H54 (cell line): ENCODE data around the gene MARCKS.

Experiments
- DNase-seq: peaks from one replicate; pipeline ENCODE4 v3.0.0; 2011; ENCODE audit warnings: low spot score, mixed read lengths; ENCODE audit not compliant: insufficient read length
- FAIRE-seq: peaks from 3 replicates; lab custom pipeline; 2011; peaks lifted over from hg19 to GRCh38; lab: Jason Lieb, UNC
- POLR2A ChIP-seq: IDR thresholded peaks from 2 replicates; pipeline ENCODE4 v1.6.1; 2011; ENCODE audit warnings: low read depth, mild to moderate bottlenecking, low read length

The MARCKS gene

DNA sequence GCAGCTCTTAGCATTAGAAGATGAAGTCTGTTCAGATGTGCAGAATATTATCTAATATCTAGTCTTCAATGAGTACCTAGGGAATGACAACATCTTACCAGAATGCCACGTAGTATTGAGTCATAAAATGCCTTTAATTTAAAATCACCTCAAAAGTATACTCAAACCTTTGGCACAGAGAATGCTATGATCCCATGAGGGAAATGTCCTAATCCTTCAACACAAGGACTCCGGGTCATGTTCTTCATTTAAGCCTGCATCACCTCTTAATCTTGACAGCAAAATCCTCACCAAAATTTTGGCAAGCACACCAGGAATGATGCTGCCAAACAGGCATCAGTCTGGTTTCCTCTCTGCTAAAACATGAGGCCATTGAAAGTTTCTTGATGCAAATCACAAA is 23.6 kb upstream of the MARCKS start:
- DNase-seq (no peak), FAIRE-seq (no peak)
- no peak for TF ChIP-seq POLR2A

DNA sequence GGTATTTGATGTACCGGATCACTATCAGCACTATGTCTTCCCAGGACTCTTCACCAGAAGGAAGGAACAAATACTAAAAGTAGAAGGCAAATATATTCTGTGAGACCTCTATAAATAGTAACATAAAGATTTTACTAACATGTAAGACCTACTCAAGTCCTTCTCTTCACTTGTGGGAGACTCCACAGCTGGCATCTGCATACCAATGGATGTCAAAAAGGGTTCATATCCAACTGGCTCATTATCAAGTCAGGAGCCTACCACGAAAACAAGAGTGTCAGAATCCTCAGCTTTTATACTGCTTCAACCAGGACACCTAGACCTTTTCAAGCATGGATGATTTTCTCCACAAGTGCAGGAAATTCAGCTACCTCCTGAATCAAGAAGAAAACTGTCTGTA is 20.0 kb upstream of the MARCKS start:
- no peak for FAIRE-seq
- TF ChIP-seq POLR2A: no peak
- DNase-seq: no peak

DNA sequence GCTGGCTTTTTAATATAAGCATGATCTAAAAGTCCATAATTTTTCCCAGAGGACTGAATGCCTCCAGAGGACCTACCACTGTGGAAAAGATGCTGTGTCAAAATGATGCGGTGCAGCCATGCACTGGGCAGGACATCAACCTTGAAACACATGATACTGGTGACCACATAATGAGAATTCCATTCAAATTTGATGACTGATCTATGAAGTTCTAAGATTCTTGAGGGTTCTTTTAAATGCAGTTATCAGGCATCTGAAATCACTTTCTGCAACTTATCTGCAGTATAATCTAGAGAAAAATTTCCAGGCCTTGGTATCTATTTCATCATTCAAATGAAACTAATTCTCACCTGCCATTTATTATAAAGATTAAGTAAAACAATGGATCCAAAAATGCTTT is 15.0 kb upstream of the MARCKS start:
- no peak for FAIRE-seq
- TF ChIP-seq POLR2A: no peak
- no peak for DNase-seq

DNA sequence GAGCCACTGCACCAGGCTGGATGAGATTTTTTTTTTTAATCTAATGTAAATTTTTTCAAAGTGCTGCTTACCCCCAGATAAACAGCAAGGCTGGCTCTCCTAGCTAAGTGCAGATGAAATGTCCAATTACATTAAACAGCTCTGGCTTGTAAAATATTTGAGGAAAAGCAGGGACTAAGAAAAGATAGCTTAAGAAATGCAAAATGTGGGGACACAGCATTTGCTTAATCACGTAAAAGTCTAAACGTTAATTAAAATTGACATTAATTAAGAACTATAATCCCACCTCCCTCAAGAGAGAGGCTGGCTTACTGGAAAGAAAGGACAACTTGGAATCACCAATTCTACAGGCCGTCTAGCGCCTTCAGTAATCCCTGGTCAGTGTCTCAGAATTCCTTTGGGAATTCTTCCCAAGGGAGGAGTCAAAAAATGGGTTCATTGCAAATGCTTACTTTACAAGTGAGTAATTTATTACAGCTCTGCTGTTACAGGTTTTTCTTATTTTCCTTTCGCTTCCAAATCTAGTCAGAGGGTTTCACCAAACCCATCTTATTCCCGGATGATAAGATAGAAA is 13.6 kb upstream of the MARCKS start:
- no peak for TF ChIP-seq POLR2A
- no peak for FAIRE-seq
- no peak for DNase-seq

DNA sequence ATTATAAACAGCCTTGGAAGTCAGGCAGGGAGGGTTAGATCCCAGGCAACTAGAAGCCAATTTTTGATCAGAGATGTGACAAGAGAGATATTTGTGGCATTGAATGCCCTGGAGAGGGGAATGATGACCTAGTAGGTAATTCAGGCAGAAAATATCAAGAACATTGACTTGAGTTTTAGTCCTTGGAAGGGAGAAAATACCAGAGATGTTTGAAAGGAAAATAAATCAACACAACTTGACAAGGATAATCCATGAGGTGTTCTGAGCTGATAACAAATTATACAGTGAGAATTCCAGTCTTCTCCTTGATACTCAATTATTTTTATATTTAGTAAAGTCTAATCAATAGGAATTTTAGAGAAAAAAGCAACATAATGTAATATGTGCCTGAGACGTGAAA is 10.6 kb upstream of the MARCKS start:
- FAIRE-seq (no peak), DNase-seq (no peak)
- no peak for TF ChIP-seq POLR2A

DNA sequence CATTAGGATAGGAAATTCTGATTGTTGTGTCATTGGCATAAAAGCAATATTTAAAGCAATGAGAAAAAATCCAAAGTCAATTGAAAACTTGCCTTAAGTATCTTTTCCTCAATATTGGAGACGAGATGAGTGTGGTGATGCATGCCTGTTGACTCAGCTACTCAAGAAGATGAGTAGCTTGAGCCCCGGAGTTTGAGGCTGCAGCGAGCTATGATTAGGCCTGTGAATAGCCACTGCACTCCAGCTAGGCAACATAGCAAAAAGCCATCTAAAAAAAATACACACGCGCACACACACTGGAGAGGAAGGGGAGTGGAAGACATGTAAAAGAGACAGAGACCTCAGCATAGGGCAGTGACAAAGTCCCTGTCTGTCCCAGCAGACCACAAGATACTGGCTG is 9.7 kb upstream of the MARCKS start:
- no peak for TF ChIP-seq POLR2A
- FAIRE-seq (no peak), DNase-seq (no peak)

DNA sequence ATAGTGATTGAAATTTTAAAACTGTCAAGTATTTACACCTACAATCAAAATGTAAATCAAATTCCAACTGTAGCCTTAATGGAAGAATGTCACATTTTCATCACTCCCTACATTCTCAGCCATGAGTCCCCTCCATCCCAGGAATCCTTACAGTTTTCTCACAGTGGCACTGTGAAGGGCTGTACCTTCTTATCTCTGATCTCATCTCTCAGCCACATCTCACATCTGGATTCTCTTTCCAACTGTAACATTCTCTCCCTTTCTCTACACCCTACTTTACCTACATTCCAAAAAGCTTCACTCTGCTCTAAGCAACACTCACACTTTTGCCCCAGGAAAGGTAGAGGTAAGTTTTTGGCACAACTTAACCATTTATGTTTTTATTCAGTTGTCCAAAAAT is 8.9 kb upstream of the MARCKS start:
- no peak for TF ChIP-seq POLR2A
- DNase-seq (no peak), FAIRE-seq (no peak)

DNA sequence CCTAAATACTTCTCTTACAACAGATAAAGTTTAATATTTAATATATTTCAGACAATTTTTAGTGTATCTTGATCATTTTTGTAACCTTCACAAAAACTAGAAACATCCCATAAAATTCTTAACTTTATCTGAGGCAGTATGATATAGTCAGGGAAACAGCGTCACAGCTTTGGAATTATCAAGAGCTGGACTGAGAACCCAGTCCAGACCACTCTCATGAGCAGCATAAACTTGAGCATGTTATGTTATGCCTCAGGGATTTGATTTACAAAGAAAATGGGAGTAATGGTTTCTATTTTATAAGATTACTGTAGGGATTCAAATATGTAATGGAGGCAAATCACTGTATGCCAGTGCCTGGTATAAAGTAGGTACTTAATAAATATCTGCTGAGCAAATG is 8.3 kb upstream of the MARCKS start:
- TF ChIP-seq POLR2A: no peak
- no peak for FAIRE-seq
- DNase-seq: no peak

DNA sequence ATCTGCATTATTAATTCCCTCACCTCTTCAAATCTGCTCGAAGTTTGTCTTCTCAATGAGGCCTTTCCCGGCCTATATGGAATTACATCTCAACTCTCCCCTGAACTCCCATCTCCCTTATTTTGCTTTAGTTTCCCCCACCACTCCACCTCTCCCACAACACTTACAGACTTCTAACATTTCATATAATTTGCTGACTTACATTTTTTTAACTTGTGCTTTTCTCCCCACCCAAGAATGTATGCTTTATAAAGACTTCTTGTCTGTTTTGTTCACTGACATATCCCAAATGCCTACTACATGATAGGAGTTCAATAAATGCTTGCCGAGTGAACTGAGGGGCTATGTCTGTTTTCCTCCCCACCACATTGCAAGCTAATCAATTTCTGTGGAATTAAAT is 3.9 kb upstream of the MARCKS start:
- no peak for TF ChIP-seq POLR2A
- DNase-seq (no peak), FAIRE-seq (no peak)

DNA sequence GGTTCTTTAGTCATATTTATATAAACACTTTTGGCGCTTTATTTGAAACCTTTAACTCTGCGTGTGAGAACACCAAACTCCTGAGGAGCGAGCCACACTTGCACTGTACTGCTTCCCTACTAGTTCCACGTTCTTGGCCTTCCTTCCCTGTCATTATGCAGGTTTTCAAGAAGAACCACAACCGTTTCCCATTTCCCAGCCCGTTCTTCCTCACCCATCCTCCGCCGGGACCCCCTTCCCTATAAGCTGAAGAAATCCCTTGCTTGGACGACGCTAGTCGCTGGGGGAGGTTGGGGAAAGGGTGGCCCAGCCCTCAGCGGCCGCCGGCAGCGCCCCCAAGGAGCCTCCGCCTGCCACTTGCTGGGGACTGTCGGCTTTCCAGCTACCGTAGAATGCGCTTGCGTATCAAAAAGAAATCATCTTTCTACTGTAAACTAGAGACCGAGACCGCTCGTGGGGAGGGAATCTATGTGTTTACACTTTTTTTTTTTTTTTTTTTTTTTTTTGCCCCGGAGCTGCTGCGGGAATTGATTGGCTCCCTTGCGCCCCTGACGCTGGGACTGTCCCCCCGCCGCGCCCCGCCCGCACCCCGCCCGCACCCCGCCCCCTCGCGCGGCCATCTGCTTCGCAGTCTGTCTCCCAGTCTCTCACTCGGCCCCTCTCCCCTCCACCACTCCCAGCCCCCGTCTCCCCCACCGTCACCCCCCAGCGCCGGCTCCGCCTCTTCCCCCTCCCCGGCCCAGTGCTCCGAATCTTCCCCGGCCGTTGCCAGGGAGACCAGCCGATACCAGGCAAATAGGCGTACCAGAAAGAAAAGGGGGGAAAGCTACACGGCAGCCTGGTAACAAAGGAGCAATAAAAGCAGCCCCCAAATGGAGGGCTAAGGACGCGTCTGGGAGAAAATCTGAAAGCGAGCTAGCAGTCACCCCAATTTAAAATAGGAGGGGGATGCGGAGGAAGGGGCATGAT is 2.3 kb upstream of the MARCKS start:
- no peak for DNase-seq
- FAIRE-seq: no peak
- no peak for TF ChIP-seq POLR2A

DNA sequence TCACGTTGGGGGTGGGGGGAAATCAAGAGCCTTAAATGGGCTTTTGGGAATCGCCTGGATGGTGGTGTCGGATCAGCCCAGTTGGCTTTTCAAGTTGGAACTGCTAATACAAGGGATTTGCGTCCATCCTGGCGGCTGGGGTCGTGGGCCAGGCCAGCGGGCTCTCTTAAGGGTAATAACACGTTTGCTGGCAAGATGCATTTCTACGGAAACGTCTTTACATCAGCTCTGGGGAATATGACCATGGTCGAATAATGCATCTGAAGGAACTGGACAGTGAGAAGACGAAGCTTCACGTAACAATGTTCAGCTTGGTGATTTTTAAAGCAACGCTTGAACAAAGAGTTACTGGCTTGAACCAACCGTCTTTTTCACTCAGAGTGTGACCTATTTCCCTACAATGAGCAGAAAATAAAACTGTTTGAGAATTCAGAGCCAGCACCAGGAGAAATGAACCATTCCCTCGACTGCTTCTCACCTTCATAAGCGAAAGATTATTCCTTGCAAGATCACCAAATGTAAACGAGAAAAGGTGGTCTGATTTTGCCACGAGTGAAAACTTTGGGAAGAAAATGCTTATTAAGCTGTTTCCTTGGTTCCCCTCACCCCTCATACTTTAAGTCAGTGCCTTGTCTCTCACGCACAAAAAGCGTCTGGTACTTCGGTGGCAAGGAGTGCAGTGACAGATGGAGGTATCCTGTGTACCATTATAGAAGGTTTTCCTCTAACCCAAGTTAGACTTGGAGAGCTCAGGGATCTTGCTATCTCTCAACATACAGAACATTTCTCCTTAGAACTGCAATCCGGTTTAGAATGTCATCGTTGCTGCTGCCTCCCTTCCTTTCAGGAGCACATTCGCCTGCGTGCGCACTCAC is 1.4 kb upstream of the MARCKS start:
- DNase-seq: no peak
- TF ChIP-seq POLR2A: no peak
- no peak for FAIRE-seq

DNA sequence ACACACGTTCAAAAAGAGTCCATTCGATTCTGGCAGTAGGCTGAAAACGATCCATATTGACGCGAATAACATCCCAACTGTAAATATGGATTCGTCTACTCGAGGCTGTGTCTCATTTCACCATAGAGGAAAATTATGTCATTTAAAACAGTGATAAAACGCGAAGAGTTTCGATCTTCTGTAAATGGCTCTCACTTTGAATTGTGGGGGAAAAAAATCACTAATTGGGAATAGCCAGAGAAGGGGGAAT is 845 bp upstream of the MARCKS start:
- DNase-seq (no peak), FAIRE-seq (no peak)
- no peak for TF ChIP-seq POLR2A

DNA sequence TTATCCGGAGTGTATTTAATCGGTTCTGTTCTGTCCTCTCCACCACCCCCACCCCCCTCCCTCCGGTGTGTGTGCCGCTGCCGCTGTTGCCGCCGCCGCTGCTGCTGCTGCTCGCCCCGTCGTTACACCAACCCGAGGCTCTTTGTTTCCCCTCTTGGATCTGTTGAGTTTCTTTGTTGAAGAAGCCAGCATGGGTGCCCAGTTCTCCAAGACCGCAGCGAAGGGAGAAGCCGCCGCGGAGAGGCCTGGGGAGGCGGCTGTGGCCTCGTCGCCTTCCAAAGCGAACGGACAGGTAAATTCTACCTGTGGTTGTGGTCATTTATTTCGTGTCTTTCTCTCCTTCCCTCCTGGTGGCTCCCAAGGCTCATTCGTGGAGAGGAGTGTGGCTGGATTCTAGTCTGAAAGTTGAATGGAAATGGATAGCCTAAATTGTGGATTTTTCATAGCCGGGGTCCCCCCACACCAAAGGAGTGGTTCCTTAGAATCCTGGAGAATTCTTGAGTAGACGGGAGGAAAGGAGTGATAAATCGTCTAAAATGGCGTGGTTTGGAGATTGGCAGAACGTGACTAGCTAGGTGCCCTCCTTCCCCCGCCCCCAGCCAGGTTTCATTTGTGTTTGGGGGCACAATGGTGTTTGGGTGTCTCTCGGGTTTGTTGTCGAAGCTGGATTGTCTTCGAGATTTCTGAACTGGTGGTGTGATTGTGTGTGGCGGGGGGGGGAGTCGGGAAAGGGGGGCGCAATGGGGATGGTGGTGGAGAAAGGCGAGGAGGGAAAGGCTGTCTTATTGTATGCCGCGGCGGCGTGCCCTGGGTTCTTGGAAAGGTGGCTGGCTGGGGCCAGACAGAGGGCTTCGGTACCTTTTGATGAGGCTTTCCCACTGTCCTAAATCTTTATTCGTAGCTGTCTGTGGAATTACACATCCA is 673 bp downstream of the MARCKS start:
- TF ChIP-seq POLR2A: no peak; the same call in 1 of the 2 replicates
- DNase-seq (no peak), FAIRE-seq (no peak)
